Upper lobe of right lung (tissue), 1 donor: Measurements from ENCODE around the gene PCF11. TPM values are rescaled to one million over a fixed set of nuclear protein-coding genes. Genes with fewer than 3 reads are reported as not detected.

Source experiments
- ATAC-seq: fragments of 200-7000 bp; cut with Tn5 transposase; one replicate; pipeline ENCODE4 v1.9.1; 2020; ENCODE audit warnings: mild to moderate bottlenecking, moderate library complexity
- DNase-seq: peaks from one replicate; pipeline ENCODE4 v3.0.0-alpha.2; 2020
- H3K27ac ChIP-seq: fragments of 200-600 bp; one replicate; pipeline ENCODE4 v1.8.0; 2022
- H3K27me3 ChIP-seq: fragments of 200-600 bp; one replicate; pipeline ENCODE4 v1.8.0; 2022; ENCODE audit warnings: mild to moderate bottlenecking
- H3K36me3 ChIP-seq: fragments of 200-600 bp; one replicate; pipeline ENCODE4 v1.8.0; 2022
- H3K4me1 ChIP-seq: fragments of 200-600 bp; one replicate; pipeline ENCODE4 v1.8.0; 2022
- H3K4me3 ChIP-seq: fragments of 200-600 bp; one replicate; pipeline ENCODE4 v1.8.0; 2022; ENCODE audit warnings: mild to moderate bottlenecking
- H3K9me3 ChIP-seq: fragments of 200-600 bp; one replicate; pipeline ENCODE4 v1.8.0; 2022
- CTCF ChIP-seq: fragments of 200-600 bp; IDR thresholded peaks from one replicate; pipeline ENCODE4 v1.8.0; 2022; ENCODE audit warnings: antibody characterized with exemption
- intact Hi-C: fragments of 100-400 bp; cut with DNase I; formaldehyde crosslinking; loops from one replicate; pipeline ENCODE4 v1.11.0; 2022
- total RNA-seq: library from RNA; stranded (reverse); fragmentation: NEBNext Ultra II Directional; extraction: Animal tissue kit (Norgen Biotek cat#: 25700); gene quantifications from one replicate; pipeline ENCODE4 v1.2.1, GENCODE V29; 2021
- donor health status: DM: no; HTN: yes; CAD: no; lungs with severe emphysema.

The PCF11 gene
- total RNA-seq, 1 donor from 2014 or later = 54.5 TPM

- intact Hi-C loops = no loop called here
These were observed 37.6 kb downstream of the PCF11 start for GRCh38 chr11:83194281-83195142.

GRCh38 chr11:83195143-83195466, 38.2 kb downstream of the PCF11 start:
- no peak for ATAC-seq
- H3K4me1 ChIP-seq = peaks cover 28% of the 10 kb centered on the region
- TF ChIP-seq CTCF = no peak
- peak overlapping the region; percentile 96 for H3K27ac ChIP-seq
- DNase-seq = no peak
- no peaks in the 10 kb centered on the region for H3K9me3 ChIP-seq
- intact Hi-C loops = no loop called here
- H3K36me3 ChIP-seq = peaks cover 34% of the 10 kb centered on the region
- H3K4me3 ChIP-seq = peak overlapping the region; percentile 84
- no peaks in the 10 kb centered on the region for H3K27me3 ChIP-seq

More at GRCh38 chr11:83194281-83195142, 37.6 kb downstream of the PCF11 start:
- Histone ChIP-seq H3K9me3 (no peaks in the 10 kb centered on the region), H3K4me1 (peaks cover 28% of the 10 kb centered on the region), H3K36me3 (peaks cover 39% of the 10 kb centered on the region), H3K4me3 (peak overlapping the region; percentile 84), H3K27ac (peak overlapping the region; percentile 96), H3K27me3 (no peaks in the 10 kb centered on the region)
- DNase-seq = peak; percentile 91
- ATAC-seq = peak; percentile 84
- TF ChIP-seq CTCF = no peak

- intact Hi-C loops = no loop called here
- DNase-seq (no peak), ATAC-seq (no peak)
- Histone ChIP-seq H3K9me3 (no peaks in the 10 kb centered on the region), H3K27me3 (no peaks in the 10 kb centered on the region), H3K4me1 (peaks cover 28% of the 10 kb centered on the region), H3K36me3 (peaks cover 29% of the 10 kb centered on the region), H3K27ac (no peak overlapping the region), H3K4me3 (no peak overlapping the region)
- TF ChIP-seq CTCF = no peak
These were observed 38.7 kb downstream of the PCF11 start for GRCh38 chr11:83195649-83196048.

- DNase-seq = no peak
- no peak for TF ChIP-seq CTCF
- no peaks in the 10 kb centered on the region for H3K9me3 ChIP-seq
- H3K27me3 ChIP-seq = no peaks in the 10 kb centered on the region
- peaks cover 14% of the 10 kb centered on the region for H3K4me1 ChIP-seq
- no peak overlapping the region for H3K27ac ChIP-seq
- intact Hi-C loops = no loop called here
- ATAC-seq = no peak
- H3K4me3 ChIP-seq = no peak overlapping the region
- peaks cover 12% of the 10 kb centered on the region for H3K36me3 ChIP-seq
These were observed 43.1 kb downstream of the PCF11 start for GRCh38 chr11:83200035-83200434.

- Histone ChIP-seq H3K27ac (no peak overlapping the region), H3K27me3 (no peaks in the 10 kb centered on the region), H3K4me1 (no peaks in the 10 kb centered on the region), H3K36me3 (peaks cover 14% of the 10 kb centered on the region), H3K4me3 (no peak overlapping the region), H3K9me3 (no peaks in the 10 kb centered on the region)
- TF ChIP-seq CTCF = no peak
- ATAC-seq (no peak), DNase-seq (no peak)
- intact Hi-C loops = no loop called here
These were observed 48.8 kb downstream of the PCF11 start for GRCh38 chr11:83205608-83206185.
